Lower leg skin (tissue), 3 donors: ENCODE results near the gene CCDC88C.

Experiments
- POLR2A ChIP-seq, 2 donors: fragments of 450-650 bp; IDR thresholded peaks; one replicate each; pipeline ENCODE4 v1.6.1; 2016 to 2017; ENCODE audit warnings: antibody characterized with exemption in 2 of 2, mild to moderate bottlenecking in 1 of 2, moderate library complexity in 1 of 2
- TF ChIP-seq, protein P1 (sequence below), 3 donors: fragments of 450-650 bp; IDR thresholded peaks; one replicate each; pipeline ENCODE4 v1.5.1; 2016; ENCODE audit warnings: antibody characterized with exemption in 3 of 3, mild to moderate bottlenecking in 3 of 3, moderate library complexity in 2 of 3

- no peak for TF ChIP-seq POLR2A (IDR thresholded peaks at IDR 0.05)
- TF ChIP-seq, protein P1, sequence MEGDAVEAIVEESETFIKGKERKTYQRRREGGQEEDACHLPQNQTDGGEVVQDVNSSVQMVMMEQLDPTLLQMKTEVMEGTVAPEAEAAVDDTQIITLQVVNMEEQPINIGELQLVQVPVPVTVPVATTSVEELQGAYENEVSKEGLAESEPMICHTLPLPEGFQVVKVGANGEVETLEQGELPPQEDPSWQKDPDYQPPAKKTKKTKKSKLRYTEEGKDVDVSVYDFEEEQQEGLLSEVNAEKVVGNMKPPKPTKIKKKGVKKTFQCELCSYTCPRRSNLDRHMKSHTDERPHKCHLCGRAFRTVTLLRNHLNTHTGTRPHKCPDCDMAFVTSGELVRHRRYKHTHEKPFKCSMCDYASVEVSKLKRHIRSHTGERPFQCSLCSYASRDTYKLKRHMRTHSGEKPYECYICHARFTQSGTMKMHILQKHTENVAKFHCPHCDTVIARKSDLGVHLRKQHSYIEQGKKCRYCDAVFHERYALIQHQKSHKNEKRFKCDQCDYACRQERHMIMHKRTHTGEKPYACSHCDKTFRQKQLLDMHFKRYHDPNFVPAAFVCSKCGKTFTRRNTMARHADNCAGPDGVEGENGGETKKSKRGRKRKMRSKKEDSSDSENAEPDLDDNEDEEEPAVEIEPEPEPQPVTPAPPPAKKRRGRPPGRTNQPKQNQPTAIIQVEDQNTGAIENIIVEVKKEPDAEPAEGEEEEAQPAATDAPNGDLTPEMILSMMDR (IDR thresholded peaks at IDR 0.05): no peak
Observed at GRCh38 chr14:91454580-91454979, 37.0 kb upstream of the CCDC88C start.
